IMR-90 (cell line): ENCODE results near the gene NOX4. TPM values are rescaled to one million over a fixed set of nuclear protein-coding genes. Genes with fewer than 3 reads are reported as not detected.

Experiments
- ATAC-seq: fragments of 200-7000 bp; cut with Tn5 transposase; 2 replicates; pipeline ENCODE4 v1.9.1; 2020; ENCODE audit warnings: low read depth, mild to moderate bottlenecking, moderate library complexity
- BruUV-seq: library from RNA; stranded (reverse); fragments of 400-500 nt; replicated peaks from 2 replicates; lab custom pipeline; 2021; lab: Mats Ljungman, UMichigan
- CTCF ChIA-PET: fragments of 300-600 bp; formaldehyde crosslinking; extraction: SDS; loops from one replicate; lab custom pipeline; 2021; ENCODE audit warnings: antibody characterized with exemption; lab: Yijun Ruan, JAX
- POLR2A ChIA-PET: fragments of 300-600 bp; sonication (Branson Sonifier 250); formaldehyde crosslinking; loops from one replicate; lab custom pipeline; 2022; ENCODE audit warnings: antibody characterized with exemption; ENCODE audit not compliant: unreplicated experiment; lab: Charles Lee
- DNase-seq: peaks from one replicate; pipeline ENCODE4 v3.0.0; 2013
- H2AFZ ChIP-seq: replicated peaks from 2 replicates; pipeline ENCODE3; 2013; ENCODE audit warnings: low read length, mild to moderate bottlenecking; ENCODE audit not compliant: poor library complexity
- H2AK5ac ChIP-seq: 2 replicates; pipeline ENCODE4 v1.6.1; 2013; ENCODE audit warnings: low read depth, low read length, inconsistent platforms
- H2AK9ac ChIP-seq: replicated peaks from 2 replicates; pipeline ENCODE3; 2013; ENCODE audit warnings: mild to moderate bottlenecking, low read depth, low read length, moderate library complexity; ENCODE audit not compliant: poor library complexity
- H2BK120ac ChIP-seq: 2 replicates; pipeline ENCODE4 v1.6.1; 2013; ENCODE audit warnings: low read depth, low read length, inconsistent platforms
- H2BK15ac ChIP-seq: 3 replicates; pipeline ENCODE4 v1.6.1; 2013; ENCODE audit warnings: low read depth, low read length, inconsistent platforms
- H2BK20ac ChIP-seq: 2 replicates; pipeline ENCODE4 v1.6.1; 2013; ENCODE audit warnings: low read depth, mild to moderate bottlenecking, inconsistent platforms, low read length, moderate library complexity
- H2BK5ac ChIP-seq: 2 replicates; pipeline ENCODE4 v1.6.1; 2013; ENCODE audit warnings: mild to moderate bottlenecking, low read depth, low read length, inconsistent platforms; ENCODE audit not compliant: poor library complexity, severe bottlenecking
- H3K14ac ChIP-seq: replicated peaks from 2 replicates; pipeline ENCODE4 v1.6.1; 2013; ENCODE audit warnings: low read depth, low read length, inconsistent platforms
- H3K18ac ChIP-seq: 2 replicates; pipeline ENCODE4 v1.6.1; 2013; ENCODE audit warnings: low read depth, low read length, control low read depth
- H3K23ac ChIP-seq: 2 replicates; pipeline ENCODE4 v1.6.1; 2013; ENCODE audit warnings: low read depth, low read length, inconsistent platforms
- H3K27ac ChIP-seq: 2 replicates; pipeline ENCODE4 v1.5.1; 2013; ENCODE audit warnings: mild to moderate bottlenecking, control low read depth, low read length; ENCODE audit not compliant: insufficient read depth
- H3K27me3 ChIP-seq: 2 replicates; pipeline ENCODE4 v1.6.1; 2013; ENCODE audit warnings: low read length; ENCODE audit not compliant: control insufficient read depth, insufficient read depth
- H3K36me3 ChIP-seq: 2 replicates; pipeline ENCODE4 v1.6.1; 2013; ENCODE audit warnings: low read length, mixed read lengths; ENCODE audit not compliant: control insufficient read depth, insufficient read depth
- H3K4ac ChIP-seq: 2 replicates; pipeline ENCODE4 v1.6.1; 2013; ENCODE audit warnings: low read depth, low read length, inconsistent platforms
- H3K4me1 ChIP-seq: 2 replicates; pipeline ENCODE4 v1.6.1; 2013; ENCODE audit warnings: low read length, mixed read lengths; ENCODE audit not compliant: control insufficient read depth, insufficient read depth
- H3K4me2 ChIP-seq: 2 replicates; pipeline ENCODE4 v1.6.1; 2013; ENCODE audit warnings: low read depth, mild to moderate bottlenecking, control low read depth, low read length, moderate library complexity
- H3K4me3 ChIP-seq: 2 replicates; pipeline ENCODE4 v1.5.1; 2013; ENCODE audit warnings: low read depth, mild to moderate bottlenecking, control low read depth, low read length, moderate library complexity; ENCODE audit not compliant: insufficient read depth
- H3K56ac ChIP-seq: 2 replicates; pipeline ENCODE4 v1.6.1; 2013; ENCODE audit warnings: low read length, inconsistent platforms; ENCODE audit not compliant: insufficient read depth; ENCODE audit errors: extremely low read depth
- H3K79me1 ChIP-seq, 2 experiments: 2 replicates each; pipeline ENCODE4 v1.6.1; 2013; ENCODE audit warnings: low read length in 2 of 2, inconsistent platforms in 1 of 2, low read depth in 1 of 2
- H3K9ac ChIP-seq: 2 replicates; pipeline ENCODE4 v1.6.1; 2013; ENCODE audit warnings: low read depth, low read length, control low read depth
- H3K9me1 ChIP-seq: 2 replicates; pipeline ENCODE4 v1.6.1; 2013; ENCODE audit warnings: low read length, inconsistent platforms; ENCODE audit not compliant: insufficient read depth
- H3K9me3 ChIP-seq: 2 replicates; pipeline ENCODE4 v1.6.1; 2013; ENCODE audit warnings: low read length; ENCODE audit not compliant: control insufficient read depth, insufficient read depth
- H4K20me1 ChIP-seq: 2 replicates; pipeline ENCODE4 v1.6.1; 2013; ENCODE audit warnings: low read length, inconsistent platforms; ENCODE audit not compliant: insufficient read depth
- H4K5ac ChIP-seq: 2 replicates; pipeline ENCODE4 v1.6.1; 2013; ENCODE audit warnings: mild to moderate bottlenecking, low read depth, low read length, control low read depth
- H4K8ac ChIP-seq, 2 experiments: 2 replicates each; pipeline ENCODE4 v1.6.1; 2013; ENCODE audit warnings: low read depth in 2 of 2, low read length in 2 of 2, control low read depth in 1 of 2, inconsistent platforms in 1 of 2
- H4K91ac ChIP-seq: 2 replicates; pipeline ENCODE4 v1.6.1; 2013; ENCODE audit warnings: low read depth, low read length, inconsistent platforms; ENCODE audit not compliant: insufficient read depth
- BHLHE40 ChIP-seq: fragments of 150-350 bp; IDR thresholded peaks from 2 replicates; pipeline ENCODE4 v1.6.1; 2016; ENCODE audit warnings: mild to moderate bottlenecking, low read depth, low read length
- CEBPB ChIP-seq: IDR thresholded peaks from 2 replicates; pipeline ENCODE4 v1.6.1; 2012; ENCODE audit warnings: low read depth, low read length, improper control_type of control experiment
- CHD1 ChIP-seq: IDR thresholded peaks from 2 replicates; pipeline ENCODE4 v1.6.1; 2012; ENCODE audit warnings: low read depth, low read length, improper control_type of control experiment
- FOS ChIP-seq: fragments of 150-350 bp; IDR thresholded peaks from 2 replicates; pipeline ENCODE4 v1.6.1; 2016; ENCODE audit warnings: low read depth, low read length
- MAFK ChIP-seq: IDR thresholded peaks from 2 replicates; pipeline ENCODE4 v1.6.1; 2012; ENCODE audit warnings: low read depth, low read length, improper control_type of control experiment
- MAZ ChIP-seq: IDR thresholded peaks from 2 replicates; pipeline ENCODE4 v1.6.1; 2012; ENCODE audit warnings: low read depth, mild to moderate bottlenecking, low read length, improper control_type of control experiment, moderate library complexity, borderline replicate concordance
- MXI1 ChIP-seq: IDR thresholded peaks from 2 replicates; pipeline ENCODE4 v1.6.1; 2012; ENCODE audit warnings: low read depth, mild to moderate bottlenecking, low read length, moderate library complexity, borderline replicate concordance
- NFE2L2 ChIP-seq: fragments of 150-350 bp; IDR thresholded peaks from 2 replicates; pipeline ENCODE4 v1.6.1; 2016; ENCODE audit warnings: low read depth, mild to moderate bottlenecking, low read length
- POLR2A ChIP-seq: IDR thresholded peaks from 2 replicates; pipeline ENCODE4 v1.6.1; 2012; ENCODE audit warnings: mild to moderate bottlenecking, low read depth, low read length
- RAD21 ChIP-seq: IDR thresholded peaks from 2 replicates; pipeline ENCODE4 v1.6.1; 2012; ENCODE audit warnings: low read length, improper control_type of control experiment
- RCOR1 ChIP-seq: IDR thresholded peaks from 2 replicates; pipeline ENCODE4 v1.6.1; 2012; ENCODE audit warnings: mild to moderate bottlenecking, low read length, improper control_type of control experiment; ENCODE audit not compliant: insufficient replicate concordance
- RFX5 ChIP-seq: IDR thresholded peaks from 2 replicates; pipeline ENCODE4 v1.8.0; 2012; ENCODE audit warnings: low read depth, mild to moderate bottlenecking, low read length, moderate library complexity
- SMC3 ChIP-seq: fragments of 150-350 bp; IDR thresholded peaks from 2 replicates; pipeline ENCODE4 v1.6.1; 2016; ENCODE audit warnings: low read depth, mild to moderate bottlenecking, antibody characterized with exemption, low read length, moderate library complexity
- USF2 ChIP-seq: fragments of 150-350 bp; IDR thresholded peaks from 2 replicates; pipeline ENCODE4 v1.6.1; 2017; ENCODE audit warnings: mild to moderate bottlenecking, antibody characterized with exemption, low read length, low read depth
- WGBS, 2 experiments: methylation state at CpG; one replicate each; pipeline versions ENCODE4 v1.1.5 to v1.1.7; 2013; ENCODE audit warnings: missing lambda C conversion rate in 2 of 2; ENCODE audit not compliant: insufficient read length in 1 of 2; ENCODE audit errors: extremely low coverage in 2 of 2; 5-methylcytosine and 5-hydroxymethylcytosine counted together
- dilution Hi-C: fragments of 300-500 bp; cut with HindIII; formaldehyde crosslinking; loops from one replicate; pipeline ENCODE4 v1.14.3; 2018; ENCODE audit warnings: low sequenced_read_pairs; ENCODE audit not compliant: unreplicated experiment
- in situ Hi-C: fragments of 300-500 bp; cut with MboI; formaldehyde crosslinking; loops from 3 replicates; pipeline ENCODE4 v1.14.3; 2019; ENCODE audit warnings: low sequenced_read_pairs, inconsistent platforms, mixed read lengths
- intact Hi-C: fragments of 100-400 bp; cut with micrococcal nuclease; formaldehyde crosslinking; loops from 2 replicates; pipeline ENCODE4 v1.10.0; 2022
- polyA plus RNA-seq, 3 experiments: library from polyadenylated mRNA; depleted of rRNA; stranded (reverse); fragments of >200 nt; gene quantifications; 2 replicates each; pipeline ENCODE4 v1.2.3, GENCODE V29; 2012; ENCODE audit warnings: low replicate concordance in 1 of 3
- total RNA-seq: library from RNA; depleted of rRNA; stranded (reverse); fragments of >200 nt; gene quantifications from 2 replicates; pipeline ENCODE4 v1.2.3, GENCODE V29; 2012
- TF ChIP-seq, protein P1 (sequence below): conservative IDR thresholded peaks from 2 replicates; pipeline ENCODE4 v1.5.1; 2012; ENCODE audit warnings: mild to moderate bottlenecking, low read depth, low read length, improper control_type of control experiment
- TF ChIP-seq, protein P2 (sequence below): fragments of 150-350 bp; IDR thresholded peaks from 2 replicates; pipeline ENCODE4 v1.6.1; 2016; ENCODE audit warnings: low read depth, mild to moderate bottlenecking, low read length, moderate library complexity, borderline replicate concordance

Gene NOX4
- total and polyA plus RNA-seq, 2 of the 4 experiments (the other 2 are of a cell fraction) = 4.7 to 11.7 TPM

DNA sequence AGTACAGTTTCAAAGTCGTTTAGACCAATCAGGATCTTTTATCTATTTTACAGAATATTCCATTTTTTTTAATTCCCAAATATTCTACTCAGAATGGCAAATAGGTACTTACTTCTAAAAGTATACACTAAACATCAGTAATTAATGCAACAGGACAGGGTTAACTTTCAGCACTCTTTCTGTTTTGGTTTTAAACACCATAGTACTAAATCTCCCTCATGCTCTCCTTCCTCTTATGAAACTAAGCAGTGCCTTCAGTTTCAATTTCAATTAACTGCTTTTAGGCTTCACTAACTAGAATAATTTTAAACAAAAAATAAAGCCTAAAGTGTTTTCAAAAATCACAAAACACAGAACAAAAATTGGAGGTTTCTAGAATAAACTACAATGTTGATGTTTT is 57.9 kb downstream of the NOX4 start:
- no peak overlapping the region for H3K4me2 ChIP-seq
- no peak for DNase-seq
- dilution Hi-C loops (no loop called here), intact Hi-C loops (no loop called here), in situ Hi-C loops (no loop called here)
- no peak overlapping the region for H4K8ac ChIP-seq
- no peak overlapping the region for H4K91ac ChIP-seq
- no peaks in the 10 kb centered on the region for H3K4me1 ChIP-seq
- no peak overlapping the region for H3K4me3 ChIP-seq
- no peak overlapping the region for H4K5ac ChIP-seq
- no peaks in the 10 kb centered on the region; a peak in 1 of 4 replicates for H3K79me1 ChIP-seq
- H3K9ac ChIP-seq = no peak overlapping the region
- H2AK9ac ChIP-seq = no peak overlapping the region
- TF ChIP-seq MAFK = no peak
- TF ChIP-seq FOS = no peak
- TF ChIP-seq MXI1 = no peak
- TF ChIP-seq SMC3 = no peak
- no peak for TF ChIP-seq CEBPB
- TF ChIP-seq RFX5 = no peak
- TF ChIP-seq RAD21 = no peak
- TF ChIP-seq, protein P1, sequence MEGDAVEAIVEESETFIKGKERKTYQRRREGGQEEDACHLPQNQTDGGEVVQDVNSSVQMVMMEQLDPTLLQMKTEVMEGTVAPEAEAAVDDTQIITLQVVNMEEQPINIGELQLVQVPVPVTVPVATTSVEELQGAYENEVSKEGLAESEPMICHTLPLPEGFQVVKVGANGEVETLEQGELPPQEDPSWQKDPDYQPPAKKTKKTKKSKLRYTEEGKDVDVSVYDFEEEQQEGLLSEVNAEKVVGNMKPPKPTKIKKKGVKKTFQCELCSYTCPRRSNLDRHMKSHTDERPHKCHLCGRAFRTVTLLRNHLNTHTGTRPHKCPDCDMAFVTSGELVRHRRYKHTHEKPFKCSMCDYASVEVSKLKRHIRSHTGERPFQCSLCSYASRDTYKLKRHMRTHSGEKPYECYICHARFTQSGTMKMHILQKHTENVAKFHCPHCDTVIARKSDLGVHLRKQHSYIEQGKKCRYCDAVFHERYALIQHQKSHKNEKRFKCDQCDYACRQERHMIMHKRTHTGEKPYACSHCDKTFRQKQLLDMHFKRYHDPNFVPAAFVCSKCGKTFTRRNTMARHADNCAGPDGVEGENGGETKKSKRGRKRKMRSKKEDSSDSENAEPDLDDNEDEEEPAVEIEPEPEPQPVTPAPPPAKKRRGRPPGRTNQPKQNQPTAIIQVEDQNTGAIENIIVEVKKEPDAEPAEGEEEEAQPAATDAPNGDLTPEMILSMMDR = no peak
- no peak for TF ChIP-seq USF2
- TF ChIP-seq NFE2L2 = no peak
- no peak for TF ChIP-seq POLR2A
- no peak for TF ChIP-seq BHLHE40
- TF ChIP-seq CHD1 = no peak
- TF ChIP-seq MAZ = no peak
- TF ChIP-seq, protein P2, sequence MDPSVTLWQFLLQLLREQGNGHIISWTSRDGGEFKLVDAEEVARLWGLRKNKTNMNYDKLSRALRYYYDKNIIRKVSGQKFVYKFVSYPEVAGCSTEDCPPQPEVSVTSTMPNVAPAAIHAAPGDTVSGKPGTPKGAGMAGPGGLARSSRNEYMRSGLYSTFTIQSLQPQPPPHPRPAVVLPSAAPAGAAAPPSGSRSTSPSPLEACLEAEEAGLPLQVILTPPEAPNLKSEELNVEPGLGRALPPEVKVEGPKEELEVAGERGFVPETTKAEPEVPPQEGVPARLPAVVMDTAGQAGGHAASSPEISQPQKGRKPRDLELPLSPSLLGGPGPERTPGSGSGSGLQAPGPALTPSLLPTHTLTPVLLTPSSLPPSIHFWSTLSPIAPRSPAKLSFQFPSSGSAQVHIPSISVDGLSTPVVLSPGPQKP = no peak
- TF ChIP-seq RCOR1 = no peak
- ChIA-PET POLR2A (no interaction called here), CTCF (no interaction called here)
- no peak overlapping the region for H2BK120ac ChIP-seq
- no peak overlapping the region for H3K14ac ChIP-seq
- H2AK5ac ChIP-seq = no peak overlapping the region
- no peaks in the 10 kb centered on the region for H4K20me1 ChIP-seq
- H3K36me3 ChIP-seq = no peaks in the 10 kb centered on the region
- H2BK15ac ChIP-seq = no peak overlapping the region
- no peak overlapping the region for H2BK20ac ChIP-seq
- H2BK5ac ChIP-seq = no peak overlapping the region
- no CpG with 5 or more reads among the region's 1 CpG for WGBS, 2 experiments
- no peaks in the 10 kb centered on the region for H3K9me3 ChIP-seq
- ATAC-seq = no peak
- H3K4ac ChIP-seq = no peak overlapping the region
- no peak overlapping the region for H3K27ac ChIP-seq
- peaks cover 3% of the 10 kb centered on the region; the same call in 1 of the 2 replicates for H3K9me1 ChIP-seq
- no peaks in the 10 kb centered on the region for H3K27me3 ChIP-seq
- H3K18ac ChIP-seq = no peak overlapping the region
- no peak overlapping the region for H2AFZ ChIP-seq
- no peak overlapping the region for H3K56ac ChIP-seq
- no peak overlapping the region for H3K23ac ChIP-seq
- no TSS peak for BruUV-seq
